ENCODE data around the gene TAPBPL.

TAPBPL gene

GRCh38 chr12:6451348-6452244, at the start of gene TAPBPL:
TAPBPL (plus strand) TSS chr12:6452042; CDS start chr12:6452249, 207 bp downstream.
- TF ChIP-seq CTCF (IDR thresholded peaks at IDR 0.05; ENCODE audit: insufficient read depth, low read depth, low read length, missing control alignments) = no peak
- peak; percentile 95 for DNase-seq (ENCODE audit: low read depth)
- H3K4me3 ChIP-seq (ENCODE audit: low read depth, low read length) = peak within 1 kb of the TSS; percentile 95

- no peak overlapping the region for H3K4me3 ChIP-seq (ENCODE audit: low read depth, low read length)
- no peak for TF ChIP-seq CTCF (IDR thresholded peaks at IDR 0.05; ENCODE audit: insufficient read depth, low read depth, low read length, missing control alignments)
These were observed 47.5 kb upstream of the TAPBPL start for GRCh38 chr12:6404390-6404789.

GRCh38 chr12:6405963-6406362, 45.9 kb upstream of the TAPBPL start:
- TF ChIP-seq CTCF (IDR thresholded peaks at IDR 0.05; ENCODE audit: insufficient read depth, low read depth, low read length, missing control alignments) = no peak
- DNase-seq (ENCODE audit: low read depth) = no peak
- H3K4me3 ChIP-seq (ENCODE audit: low read depth, low read length) = no peak overlapping the region

More at GRCh38 chr12:6404390-6404789, 47.5 kb upstream of the TAPBPL start:
- DNase-seq (ENCODE audit: low read depth) = no peak

GRCh38 chr12:6407236-6407954, 44.4 kb upstream of the TAPBPL start:
- no peak overlapping the region for H3K4me3 ChIP-seq (ENCODE audit: low read depth, low read length)
- no peak for TF ChIP-seq CTCF (IDR thresholded peaks at IDR 0.05; ENCODE audit: insufficient read depth, low read depth, low read length, missing control alignments)
- no peak for DNase-seq (ENCODE audit: low read depth)

GRCh38 chr12:6416596-6416995, 35.2 kb upstream of the TAPBPL start:
- peak; percentile 35 for DNase-seq (ENCODE audit: low read depth)
- H3K4me3 ChIP-seq (ENCODE audit: low read depth, low read length) = no peak overlapping the region
- TF ChIP-seq CTCF (IDR thresholded peaks at IDR 0.05; ENCODE audit: insufficient read depth, low read depth, low read length, missing control alignments) = no peak

- no peak overlapping the region for H3K4me3 ChIP-seq (ENCODE audit: low read depth, low read length)
- no peak for DNase-seq (ENCODE audit: low read depth)
- TF ChIP-seq CTCF (IDR thresholded peaks at IDR 0.05; ENCODE audit: insufficient read depth, low read depth, low read length, missing control alignments) = no peak
These were observed 33.0 kb upstream of the TAPBPL start for GRCh38 chr12:6418796-6419195.

Data from GM12865 (cell line).